Activated naive CD4-positive, alpha-beta T cell treated with Interleukin-2 at 50 U/mL for 16 hours (primary cell): ENCODE results near the gene EMC10.
"Not testable (repeated sequence)": the region's sequence is repeated elsewhere in the genome, so short reads cannot be mapped to it uniquely, and the experiment has no call there.

Experiments
- DNase-seq: peaks from one replicate; pipeline ENCODE4 v3.0.0-alpha.2; 2020

EMC10 gene

DNA sequence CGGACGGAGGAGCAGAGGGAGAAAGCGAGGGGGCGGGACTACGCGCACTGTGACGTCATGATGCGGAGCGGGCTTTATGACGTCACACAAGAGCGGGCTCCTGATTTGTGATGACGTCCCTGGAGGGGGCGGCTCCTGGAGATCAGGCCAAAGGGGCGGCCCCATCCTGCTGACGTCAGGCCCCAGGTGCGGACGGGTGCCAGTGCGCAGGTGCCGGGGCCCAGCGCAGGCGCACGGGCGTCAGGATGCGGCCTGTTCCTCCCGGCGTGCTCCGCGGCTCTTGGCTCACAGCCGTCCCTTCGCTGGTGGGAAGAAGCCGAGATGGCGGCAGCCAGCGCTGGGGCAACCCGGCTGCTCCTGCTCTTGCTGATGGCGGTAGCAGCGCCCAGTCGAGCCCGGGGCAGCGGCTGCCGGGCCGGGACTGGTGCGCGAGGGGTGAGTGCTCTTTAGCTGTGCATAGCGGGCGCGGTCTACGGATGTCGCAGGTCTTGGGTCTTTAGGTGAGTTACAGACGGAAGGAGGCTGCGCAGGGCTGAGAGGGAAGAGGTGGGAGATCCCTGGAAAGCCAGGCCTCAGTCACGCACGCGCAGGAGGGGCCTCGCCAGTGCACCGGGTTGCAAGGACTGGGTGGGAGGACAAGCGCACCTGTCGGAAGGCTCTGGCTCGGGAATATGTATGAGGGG is at the start of gene EMC10, which contains the start of gene GARIN5A:
Gene EMC10 (plus strand): TSS at position 284 of the 683 bp plus-strand sequence. CDS start 38 bp downstream, at position 322.
Gene GARIN5A (minus strand): TSS at position 625 of the 683 bp plus-strand sequence. CDS start 460 bp downstream, at position 165.
- DNase-seq: peak; percentile 93

DNA sequence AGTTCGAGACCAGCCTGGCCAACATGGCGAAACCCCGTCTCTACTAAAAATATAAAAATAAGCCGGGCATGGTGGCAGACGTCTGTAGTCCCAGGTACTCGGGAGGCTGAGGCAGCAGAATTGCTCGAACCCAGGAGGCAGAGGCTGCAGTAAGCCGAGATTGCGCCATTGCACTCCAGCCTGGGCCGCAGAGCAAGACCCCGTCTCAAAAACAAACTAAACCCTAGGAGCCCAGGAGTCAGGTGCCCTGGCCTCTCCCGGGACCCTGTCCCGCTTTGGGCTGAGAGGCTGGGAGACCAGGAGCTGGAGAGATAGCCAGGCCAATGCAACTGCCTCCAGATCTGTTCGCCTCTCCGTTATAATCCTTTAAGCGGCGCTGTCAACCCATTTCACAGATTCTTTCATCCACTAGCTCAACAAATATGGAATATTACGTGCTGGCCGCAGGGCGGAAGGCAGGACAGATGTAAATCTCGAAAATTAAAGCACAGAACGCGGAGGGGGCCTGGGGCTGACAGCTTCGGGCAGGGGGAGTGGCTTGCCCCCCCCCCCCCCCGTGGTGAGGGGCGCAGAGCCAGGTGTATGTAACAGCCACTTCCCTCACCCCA is 48.9 kb upstream of the EMC10 start:
- DNase-seq: no peak

GRCh38 chr19:50427997-50428425 is 48.3 kb upstream of the EMC10 start:
- peak; percentile 25 for DNase-seq

GRCh38 chr19:50428772-50429463 is 47.4 kb upstream of the EMC10 start:
- no peak for DNase-seq

DNA sequence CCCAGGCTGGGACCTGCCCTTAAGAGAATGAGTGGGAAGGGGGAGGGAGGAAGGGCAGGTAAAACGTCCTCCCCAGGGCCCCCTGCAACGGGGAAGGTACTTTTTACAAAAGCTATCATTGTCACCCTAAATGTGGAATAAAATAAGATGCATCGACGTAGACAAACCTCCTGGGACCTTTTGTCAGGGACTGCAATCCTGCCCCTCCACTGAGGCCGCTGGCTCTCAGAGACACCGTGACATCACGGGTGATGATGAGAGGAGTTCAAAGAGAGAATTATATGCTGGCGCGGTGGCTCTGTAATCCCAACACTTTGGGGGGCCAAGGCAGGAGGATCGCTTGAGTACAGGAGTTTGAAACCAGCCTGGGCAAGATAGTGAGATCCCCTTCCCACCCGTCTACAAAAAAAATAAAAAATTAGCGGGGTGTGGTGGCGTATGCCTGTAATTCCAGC is 45.4 kb upstream of the EMC10 start:
- no peak for DNase-seq

GRCh38 chr19:50431343-50432220 is 44.7 kb upstream of the EMC10 start:
- peak; percentile 89 for DNase-seq

DNA sequence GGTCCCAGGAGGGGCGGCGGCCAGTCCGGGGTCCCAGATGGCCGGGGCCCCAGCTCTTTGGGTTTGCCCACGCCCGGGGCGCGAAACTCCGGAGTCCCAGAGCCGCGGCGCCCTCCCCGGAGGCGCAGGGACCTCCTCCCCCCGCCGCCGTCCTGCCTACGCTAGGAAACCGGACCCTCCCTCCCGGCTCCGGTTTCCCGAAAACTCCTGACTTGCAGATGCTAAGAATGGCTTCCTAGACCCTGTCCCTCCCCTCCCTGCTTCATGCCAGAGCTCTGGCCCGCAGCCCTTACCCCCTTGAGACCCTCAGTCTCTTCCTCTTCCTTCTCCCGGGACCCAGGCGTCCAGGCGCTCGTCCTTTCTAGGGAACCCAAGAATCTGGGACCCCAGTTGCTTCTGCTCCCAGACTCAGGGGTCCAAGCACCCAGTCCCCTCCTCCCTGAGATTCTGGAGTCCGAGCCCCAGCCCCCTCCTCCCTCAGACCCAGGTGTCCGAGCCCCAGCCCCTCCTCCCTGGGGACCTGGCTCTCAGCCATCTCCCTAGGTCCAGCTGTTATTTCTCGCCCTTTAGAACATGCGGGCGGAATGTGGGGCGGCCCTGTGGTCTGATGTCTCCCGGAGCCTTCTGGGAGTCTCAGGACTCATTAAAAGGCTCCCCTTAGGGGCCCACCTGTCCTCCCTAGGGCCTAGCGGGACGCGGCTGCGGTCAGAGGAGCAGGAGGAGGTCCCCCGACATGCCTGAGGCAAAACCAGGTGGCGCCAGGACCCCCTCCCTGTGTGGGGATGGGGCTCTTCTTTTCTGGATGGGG is 43.9 kb upstream of the EMC10 start, which contains the start of gene MYBPC2:
Gene MYBPC2 (plus strand): TSS at position 672 of the 808 bp plus-strand sequence. CDS start 62 bp downstream, at position 734.
- no peak for DNase-seq

- DNase-seq: no peak
These were observed 42.8 kb upstream of the EMC10 start for GRCh38 chr19:50433201-50434180.

- no peak for DNase-seq
These were observed 41.8 kb upstream of the EMC10 start for GRCh38 chr19:50434525-50434924.

GRCh38 chr19:50435221-50435620 is 41.1 kb upstream of the EMC10 start:
- no peak for DNase-seq

DNA sequence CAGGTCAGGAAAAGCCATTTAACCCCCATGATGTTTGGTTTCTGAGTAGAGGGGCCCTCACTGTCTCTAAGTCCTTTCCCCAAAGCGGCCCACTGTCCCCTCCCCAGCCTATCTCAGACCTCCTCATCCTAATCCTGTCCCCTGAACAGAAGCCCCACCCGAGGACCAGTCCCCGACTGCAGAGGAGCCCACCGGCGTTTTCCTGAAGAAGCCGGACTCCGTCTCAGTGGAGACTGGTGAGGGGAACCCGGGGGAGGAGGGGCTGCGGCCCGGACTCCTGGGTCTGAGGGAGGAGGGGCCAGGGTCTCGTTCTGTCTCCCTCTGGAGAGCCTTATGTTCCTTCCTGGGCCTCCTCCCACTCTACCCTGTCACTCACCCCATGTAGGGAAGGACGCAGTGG is 40.7 kb upstream of the EMC10 start:
- no peak for DNase-seq

DNA sequence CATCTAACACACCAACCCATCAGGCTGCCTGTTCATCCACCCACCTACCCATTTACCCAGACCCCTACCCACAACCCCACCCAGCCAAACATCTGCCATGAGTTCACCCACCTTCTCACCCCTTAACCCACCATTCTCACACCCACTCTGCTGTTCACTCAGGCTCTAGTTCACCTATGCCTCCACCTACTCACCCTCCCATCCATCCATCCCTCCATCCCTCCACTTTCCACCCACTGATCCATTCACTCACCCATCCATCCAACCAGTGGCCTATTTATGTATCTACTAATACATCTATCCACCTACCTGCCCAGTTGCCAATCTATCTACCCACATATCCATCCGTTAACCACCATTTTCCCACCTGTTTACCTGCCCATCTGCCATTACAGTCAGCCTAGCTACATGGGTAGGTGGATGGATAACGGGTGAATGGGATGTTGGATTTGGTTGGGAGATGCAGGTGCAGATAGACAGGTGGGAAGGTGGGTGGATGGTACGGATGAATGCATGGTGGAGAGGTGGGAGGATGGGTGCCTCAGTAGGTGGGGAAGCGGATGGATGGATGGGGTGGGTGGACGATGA is 38.4 kb upstream of the EMC10 start:
- DNase-seq: no peak

DNA sequence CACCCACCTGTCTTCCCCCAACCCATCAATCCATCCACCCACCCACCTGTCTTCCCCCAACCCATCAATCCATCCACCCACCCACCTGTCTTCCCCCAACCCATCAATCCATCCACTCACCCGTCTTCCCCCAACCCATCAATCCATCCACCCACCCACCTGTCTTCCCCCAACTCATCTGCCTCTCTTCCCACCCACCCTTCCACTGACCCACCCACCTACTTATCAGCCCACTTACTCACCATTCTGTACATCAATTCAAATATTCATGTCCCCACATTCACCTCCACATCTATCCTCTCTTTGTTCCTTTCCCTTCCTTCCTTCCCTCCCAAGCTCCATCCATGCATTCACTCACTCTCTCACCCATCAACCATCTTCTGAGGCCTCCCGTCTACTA is 37.2 kb upstream of the EMC10 start:
- DNase-seq: not testable (repeated sequence)

GRCh38 chr19:50444059-50444458 is 32.2 kb upstream of the EMC10 start:
- DNase-seq: no peak

DNA sequence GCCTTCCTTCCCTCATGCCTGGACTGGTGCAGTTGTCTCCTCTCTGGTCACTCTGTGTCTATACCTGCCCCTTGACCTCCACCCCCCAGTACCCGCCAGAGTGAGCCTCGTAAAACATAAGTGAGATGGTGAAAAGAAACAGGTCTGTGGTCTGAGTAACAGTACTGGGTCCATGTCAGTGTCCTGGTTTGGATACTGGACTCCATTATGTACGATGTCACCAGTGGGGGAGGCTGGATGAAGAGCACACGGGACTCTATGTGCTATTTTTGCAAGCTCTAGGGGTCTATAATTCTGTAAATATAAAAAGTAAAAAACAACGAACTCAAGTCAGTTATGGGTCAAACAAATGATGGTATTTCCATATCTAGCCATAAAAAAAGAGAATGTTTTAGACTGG is 29.3 kb upstream of the EMC10 start:
- DNase-seq: no peak

GRCh38 chr19:50447750-50448149 is 28.6 kb upstream of the EMC10 start:
- DNase-seq: no peak

- no peak for DNase-seq
These were observed 26.9 kb upstream of the EMC10 start for GRCh38 chr19:50449236-50449899.

DNA sequence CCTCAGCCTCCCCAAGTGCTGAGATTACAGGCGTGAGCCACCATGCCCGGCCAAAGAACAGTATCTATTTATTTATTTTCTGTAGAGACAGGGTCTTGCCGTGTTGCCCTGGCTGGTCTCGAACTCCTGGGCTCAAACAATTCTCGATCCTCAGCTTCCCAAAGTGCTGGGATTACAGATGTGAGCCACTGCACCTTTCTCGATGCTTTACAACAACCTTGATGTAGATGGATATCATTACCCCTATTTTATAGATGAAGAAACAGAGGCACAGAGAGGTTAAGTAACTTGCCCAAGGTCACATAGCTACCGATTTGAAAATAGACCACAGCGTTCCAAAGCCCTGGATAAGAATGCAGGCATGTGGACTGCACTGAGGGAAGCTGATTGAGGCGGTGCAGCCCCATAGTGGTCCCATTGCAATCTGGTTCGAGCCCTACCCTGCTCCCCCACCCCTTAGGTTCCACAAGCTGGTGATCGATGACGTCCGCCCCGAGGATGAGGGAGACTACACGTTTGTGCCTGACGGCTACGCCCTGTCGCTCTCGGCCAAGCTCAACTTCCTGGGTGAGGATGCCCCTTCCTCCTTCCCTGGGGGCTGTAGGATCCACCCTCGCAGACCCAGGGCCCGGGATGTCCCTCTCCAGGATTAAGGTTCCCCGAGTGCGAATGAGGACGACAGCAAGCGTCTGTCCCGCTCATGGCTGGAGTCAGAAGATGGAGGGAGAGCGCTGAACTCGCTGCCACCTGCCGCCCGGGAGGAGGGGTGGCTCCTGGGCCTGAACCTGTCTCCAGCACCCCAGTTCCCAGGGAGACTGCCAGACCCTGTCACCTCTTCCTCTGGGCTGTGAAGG is 25.7 kb upstream of the EMC10 start:
- no peak for DNase-seq

GRCh38 chr19:50451223-50451534 is 25.1 kb upstream of the EMC10 start:
- no peak for DNase-seq
